ENCODE results near the gene USP28.

- TF ChIP-seq TAF1 (IDR thresholded peaks at IDR 0.05; ENCODE audit: borderline replicate concordance, low read depth, low read length) (no peak), POLR2A (IDR thresholded peaks at IDR 0.05; ENCODE audit: low read depth, low read length) (no peak), POLR2AphosphoS5 (IDR thresholded peaks at IDR 0.05; ENCODE audit: low read depth, low read length) (no peak)
These were observed 37.4 kb downstream of the USP28 start for GRCh38 chr11:113838005-113838404.
